ENCODE data around the gene SOX1. TPM values are rescaled to one million over a fixed set of nuclear protein-coding genes. Genes with fewer than 3 reads are reported as not detected.

Gene SOX1
- total RNA-seq, 1 donor from 2014 or later, result not detected

DNA sequence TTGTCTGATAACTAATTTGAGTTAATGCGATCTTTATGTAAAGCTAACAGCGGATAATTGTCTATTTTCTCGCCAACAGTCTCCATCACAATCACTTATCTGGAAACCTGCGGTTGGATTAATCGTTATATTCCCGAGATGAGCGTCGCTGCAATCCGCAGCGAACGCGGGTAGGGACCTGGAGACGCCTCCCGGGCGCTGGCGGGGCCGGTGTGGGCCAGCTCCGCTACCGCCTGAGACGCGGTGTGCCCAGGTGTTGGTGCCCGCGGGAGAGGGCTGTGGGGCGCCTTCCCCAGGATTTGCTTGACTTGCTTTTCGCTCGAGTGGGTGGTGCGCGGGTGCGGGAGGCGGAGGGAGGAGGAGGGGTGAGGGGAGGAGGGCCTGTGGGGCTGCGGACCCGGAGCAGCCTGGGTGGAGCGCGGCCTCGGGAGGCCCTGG, 38.3 kb downstream of the SOX1 start:
- DNase-seq, result no peak
- no peak for ATAC-seq
- peaks cover 85% of the 10 kb centered on the region for H3K27me3 ChIP-seq
- no peak overlapping the region for H3K27ac ChIP-seq
- intact Hi-C loops (cut with DNase I), result no loop called here
- peaks cover 3% of the 10 kb centered on the region for H3K4me1 ChIP-seq
- no peaks in the 10 kb centered on the region for H3K9me3 ChIP-seq
- no peak overlapping the region for H3K4me3 ChIP-seq
- H3K36me3 ChIP-seq, result no peaks in the 10 kb centered on the region
- TF ChIP-seq, protein P1, sequence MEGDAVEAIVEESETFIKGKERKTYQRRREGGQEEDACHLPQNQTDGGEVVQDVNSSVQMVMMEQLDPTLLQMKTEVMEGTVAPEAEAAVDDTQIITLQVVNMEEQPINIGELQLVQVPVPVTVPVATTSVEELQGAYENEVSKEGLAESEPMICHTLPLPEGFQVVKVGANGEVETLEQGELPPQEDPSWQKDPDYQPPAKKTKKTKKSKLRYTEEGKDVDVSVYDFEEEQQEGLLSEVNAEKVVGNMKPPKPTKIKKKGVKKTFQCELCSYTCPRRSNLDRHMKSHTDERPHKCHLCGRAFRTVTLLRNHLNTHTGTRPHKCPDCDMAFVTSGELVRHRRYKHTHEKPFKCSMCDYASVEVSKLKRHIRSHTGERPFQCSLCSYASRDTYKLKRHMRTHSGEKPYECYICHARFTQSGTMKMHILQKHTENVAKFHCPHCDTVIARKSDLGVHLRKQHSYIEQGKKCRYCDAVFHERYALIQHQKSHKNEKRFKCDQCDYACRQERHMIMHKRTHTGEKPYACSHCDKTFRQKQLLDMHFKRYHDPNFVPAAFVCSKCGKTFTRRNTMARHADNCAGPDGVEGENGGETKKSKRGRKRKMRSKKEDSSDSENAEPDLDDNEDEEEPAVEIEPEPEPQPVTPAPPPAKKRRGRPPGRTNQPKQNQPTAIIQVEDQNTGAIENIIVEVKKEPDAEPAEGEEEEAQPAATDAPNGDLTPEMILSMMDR (IDR thresholded peaks at IDR 0.05), result no peak

DNA sequence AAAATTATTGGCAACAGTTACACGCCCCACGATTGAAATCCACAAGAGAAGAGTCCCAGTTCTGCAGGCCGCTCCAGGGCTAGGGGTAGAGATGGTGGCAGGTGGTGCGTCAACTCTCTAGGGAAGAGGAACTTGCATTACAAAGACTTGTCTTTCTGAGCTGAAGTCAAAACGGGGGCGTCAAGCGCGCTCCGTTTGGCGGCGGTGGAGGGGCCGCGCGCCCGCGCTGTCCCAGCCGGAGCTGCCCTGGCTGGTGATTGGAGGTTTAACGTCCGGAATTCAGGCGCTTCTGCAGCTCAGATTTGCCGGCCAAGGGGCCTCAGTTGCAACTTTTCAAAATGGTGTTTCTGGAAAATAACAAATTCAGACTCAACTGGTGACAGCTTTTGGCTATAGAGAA, 38.9 kb downstream of the SOX1 start:
- DNase-seq, result no peak
- peaks cover 3% of the 10 kb centered on the region for H3K4me1 ChIP-seq
- H3K27ac ChIP-seq, result no peak overlapping the region
- no peaks in the 10 kb centered on the region for H3K9me3 ChIP-seq
- intact Hi-C loops (cut with DNase I), result no loop called here
- H3K36me3 ChIP-seq, result no peaks in the 10 kb centered on the region
- H3K27me3 ChIP-seq, result peaks cover 87% of the 10 kb centered on the region
- ATAC-seq, result no peak
- H3K4me3 ChIP-seq, result no peak overlapping the region
- TF ChIP-seq, protein P1 (IDR thresholded peaks at IDR 0.05), result no peak

DNA sequence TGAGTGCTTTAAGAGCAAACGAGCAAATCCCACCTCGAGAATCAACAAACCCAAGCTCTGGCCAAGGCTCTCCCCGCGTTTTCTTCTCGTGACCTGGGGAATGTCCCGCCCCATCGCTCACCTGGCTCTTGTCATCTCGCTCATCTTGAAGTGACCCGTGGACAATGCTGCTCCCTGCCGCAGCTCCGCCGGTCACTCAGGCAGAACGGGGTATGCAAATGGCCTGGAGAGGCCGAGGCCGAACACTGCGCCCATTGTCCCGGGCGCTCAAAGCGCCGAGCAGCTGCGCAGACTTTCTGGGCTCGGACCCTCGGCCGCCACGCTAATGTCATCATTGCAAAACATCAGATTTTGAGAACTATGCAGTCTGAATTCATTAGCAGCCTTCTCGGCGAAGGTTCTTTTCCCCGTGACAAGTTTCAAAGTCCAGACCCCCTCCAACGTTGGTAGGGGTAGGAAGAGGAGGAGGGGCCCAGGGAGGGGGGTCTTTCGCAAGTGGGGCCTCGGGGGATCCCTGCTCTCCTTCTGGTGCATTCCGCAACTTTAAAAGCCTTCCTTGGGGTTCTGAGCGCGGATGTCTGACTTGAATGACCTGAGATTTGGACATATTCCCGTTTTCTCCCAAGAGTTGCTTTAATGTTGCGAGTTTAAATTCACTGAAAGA, 39.7 kb downstream of the SOX1 start:
- TF ChIP-seq, protein P1 (IDR thresholded peaks at IDR 0.05), result no peak
- ATAC-seq (no peak), DNase-seq (no peak)
- H3K36me3 ChIP-seq, result no peaks in the 10 kb centered on the region
- no peak overlapping the region for H3K27ac ChIP-seq
- intact Hi-C loops (cut with DNase I), result no loop called here
- peaks cover 87% of the 10 kb centered on the region for H3K27me3 ChIP-seq
- H3K4me1 ChIP-seq, result peaks cover 3% of the 10 kb centered on the region
- no peak overlapping the region for H3K4me3 ChIP-seq
- no peaks in the 10 kb centered on the region for H3K9me3 ChIP-seq

DNA sequence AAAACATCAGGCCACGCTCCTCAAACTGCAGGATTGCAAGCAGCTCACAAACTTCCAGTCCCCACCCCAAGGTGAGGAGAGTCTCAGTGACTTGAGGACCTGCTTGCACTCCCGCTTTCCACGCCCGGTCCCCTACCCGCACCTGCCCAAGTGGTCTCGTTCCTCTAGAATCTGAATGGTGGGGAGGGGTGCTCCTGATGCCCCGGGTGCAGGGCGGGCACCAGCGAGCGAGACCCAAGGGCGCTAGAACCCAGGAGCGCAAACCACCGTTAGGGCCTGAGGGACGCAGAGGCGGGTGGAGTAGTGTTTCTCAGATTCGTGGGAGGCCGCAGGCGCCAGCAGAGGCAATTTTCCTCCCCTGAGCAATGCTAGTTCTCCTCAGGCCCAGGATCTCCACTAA, 40.3 kb downstream of the SOX1 start:
- Histone ChIP-seq H3K36me3 (no peaks in the 10 kb centered on the region), H3K27me3 (peaks cover 88% of the 10 kb centered on the region), H3K27ac (no peak overlapping the region), H3K4me3 (no peak overlapping the region), H3K9me3 (no peaks in the 10 kb centered on the region), H3K4me1 (peaks cover 3% of the 10 kb centered on the region)
- intact Hi-C loops (cut with DNase I), result no loop called here
- no peak for ATAC-seq
- no peak for DNase-seq
- TF ChIP-seq, protein P1 (IDR thresholded peaks at IDR 0.05), result no peak

DNA sequence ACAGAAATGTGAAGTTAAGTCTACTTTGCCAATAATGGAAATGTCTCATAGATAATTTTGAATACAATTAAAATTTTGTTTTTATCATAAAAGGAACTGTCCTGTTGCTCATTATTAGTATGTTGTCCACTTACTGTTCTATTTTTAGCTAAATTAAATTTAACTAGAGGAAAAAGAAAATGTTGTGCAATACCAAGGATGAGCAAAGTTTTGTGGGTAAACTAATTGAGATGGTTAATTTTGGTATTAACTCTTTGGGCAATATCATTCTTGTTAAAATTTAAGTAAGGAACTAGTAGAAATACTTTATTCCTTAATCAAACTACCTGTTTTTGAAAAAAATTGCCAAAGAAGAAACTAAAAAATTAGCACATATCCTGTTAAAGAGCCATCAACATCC, 43.5 kb downstream of the SOX1 start:
- no peak for DNase-seq
- no peak for ATAC-seq
- Histone ChIP-seq H3K27ac (no peak overlapping the region), H3K4me1 (no peaks in the 10 kb centered on the region), H3K9me3 (no peaks in the 10 kb centered on the region), H3K36me3 (no peaks in the 10 kb centered on the region), H3K27me3 (peaks cover 58% of the 10 kb centered on the region), H3K4me3 (no peak overlapping the region)
- intact Hi-C loops (cut with DNase I), result no loop called here
- TF ChIP-seq, protein P1 (IDR thresholded peaks at IDR 0.05), result no peak

Data from upper lobe of right lung (tissue), 1 donor.